Left forelimb (tissue), 1 donor: ENCODE data around the gene SLC25A23.

Experiments
- DNase-seq: peaks from one replicate; pipeline ENCODE4 v3.0.0-alpha.2; 2018; ENCODE audit warnings: low spot score

The SLC25A23 gene

DNA sequence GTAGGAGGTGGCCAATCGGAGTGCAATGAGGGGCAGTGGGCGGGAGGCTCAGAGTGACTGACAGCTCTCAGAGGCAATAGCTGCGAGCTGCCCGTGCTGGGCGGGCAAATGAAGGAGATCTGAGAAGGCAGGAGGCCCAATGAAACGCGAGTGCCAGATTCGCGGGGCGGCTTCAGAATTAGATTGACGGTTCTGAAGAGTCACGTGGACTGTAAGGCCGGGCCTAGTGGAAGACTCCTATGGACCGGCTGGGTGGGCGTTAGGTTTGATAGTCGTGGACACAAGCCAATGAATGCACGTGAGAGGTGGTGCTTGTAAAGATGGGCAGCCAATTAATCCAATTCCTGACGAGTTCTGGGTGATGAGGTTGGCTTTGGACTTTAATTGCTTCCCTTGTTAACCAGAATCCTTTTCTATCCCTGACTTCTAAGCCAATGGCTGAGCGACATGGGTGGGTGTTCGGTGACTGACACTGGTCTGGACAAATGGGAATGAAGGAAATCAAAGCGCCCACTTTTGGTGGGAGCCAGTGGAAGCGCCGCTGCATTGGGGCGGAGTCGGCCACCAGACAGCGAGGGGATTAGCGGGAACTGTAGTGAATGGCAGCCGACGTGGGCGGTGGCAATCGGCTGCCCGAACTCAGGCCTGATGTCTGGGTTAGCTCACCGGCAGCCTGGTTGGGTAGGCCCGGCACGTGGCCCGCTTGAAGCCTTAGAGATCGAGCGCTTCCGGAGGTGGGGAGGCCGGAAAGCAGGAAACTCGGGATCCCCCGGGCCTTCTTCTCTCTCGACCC lies 34.5 kb downstream of the SLC25A23 start:
- peak; percentile 99 for DNase-seq

DNA sequence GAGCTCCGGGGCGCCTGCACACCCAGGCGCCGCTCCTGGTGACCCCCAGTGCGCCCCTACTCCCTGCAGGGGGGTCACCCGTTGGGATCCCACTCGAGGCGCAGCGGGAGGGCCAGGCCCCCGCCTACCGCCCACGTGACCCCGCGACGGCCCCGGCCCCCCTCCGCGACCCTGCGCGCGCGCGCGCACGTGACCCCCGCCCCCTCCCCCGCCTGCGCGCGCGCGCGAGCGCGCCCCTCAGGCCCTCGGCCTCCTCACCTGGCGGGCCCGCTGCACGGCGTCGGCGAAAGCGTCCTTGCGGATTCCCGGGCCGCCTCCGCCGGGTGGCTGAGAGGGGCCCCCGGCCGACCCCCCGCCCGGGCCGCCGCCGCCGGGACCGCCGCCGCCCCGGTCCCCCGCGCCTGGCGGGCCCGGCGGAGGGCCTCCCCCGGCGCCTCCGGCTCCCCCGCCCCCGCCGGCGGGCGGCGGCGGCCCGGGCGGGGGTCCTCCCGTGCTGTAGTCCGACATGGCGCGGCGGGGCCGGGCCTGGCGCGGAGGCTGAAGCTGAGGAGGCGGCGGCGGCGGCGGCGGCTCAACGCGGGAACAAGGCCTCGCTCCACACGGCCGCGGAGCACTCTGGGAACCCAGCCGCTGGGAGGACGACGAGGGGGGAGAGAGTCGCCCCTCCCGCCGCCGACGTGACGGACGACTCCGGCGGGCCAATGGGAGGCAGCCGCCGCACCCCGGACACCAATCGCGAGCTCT lies 35.2 kb downstream of the SLC25A23 start, which contains the start of gene KHSRP:
Gene KHSRP, minus strand, starts transcription at position 617 of the 744 bp plus-strand sequence. Its CDS starts 110 bp downstream, at position 507.
- no peak for DNase-seq

DNA sequence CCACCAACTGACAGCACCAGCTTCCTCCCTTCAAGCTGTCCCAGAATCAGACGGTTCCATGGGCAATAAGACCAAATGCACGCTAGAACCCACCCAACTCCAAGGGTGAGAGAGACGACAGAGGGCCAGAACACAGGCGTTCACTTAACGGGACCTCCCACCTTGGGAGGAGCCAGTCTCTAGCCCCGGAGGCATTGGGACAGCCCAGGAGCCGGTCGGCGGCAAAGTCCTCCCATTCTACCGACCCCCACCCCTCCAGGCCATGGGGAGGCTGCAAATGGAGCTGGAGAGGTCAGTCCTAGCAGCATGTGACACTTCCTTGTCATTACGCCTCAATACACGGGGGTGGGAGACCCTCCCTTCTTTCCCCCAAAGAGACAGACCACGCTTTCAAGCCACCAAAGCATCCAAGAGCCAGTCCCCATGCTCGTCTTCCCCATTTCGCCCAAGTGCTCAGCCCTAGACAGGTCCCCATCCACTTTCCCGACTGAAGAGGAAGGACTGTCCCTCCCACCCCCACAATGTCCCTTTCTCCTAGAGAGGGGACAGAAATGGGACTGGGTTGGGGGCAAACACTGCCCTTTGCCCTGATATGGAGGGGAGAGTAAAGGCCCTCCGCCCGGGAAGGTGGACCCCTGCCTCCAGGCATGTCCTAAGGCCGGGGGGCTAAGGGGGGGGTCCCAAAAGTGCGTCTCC lies 35.9 kb downstream of the SLC25A23 start:
- no peak for DNase-seq

DNA sequence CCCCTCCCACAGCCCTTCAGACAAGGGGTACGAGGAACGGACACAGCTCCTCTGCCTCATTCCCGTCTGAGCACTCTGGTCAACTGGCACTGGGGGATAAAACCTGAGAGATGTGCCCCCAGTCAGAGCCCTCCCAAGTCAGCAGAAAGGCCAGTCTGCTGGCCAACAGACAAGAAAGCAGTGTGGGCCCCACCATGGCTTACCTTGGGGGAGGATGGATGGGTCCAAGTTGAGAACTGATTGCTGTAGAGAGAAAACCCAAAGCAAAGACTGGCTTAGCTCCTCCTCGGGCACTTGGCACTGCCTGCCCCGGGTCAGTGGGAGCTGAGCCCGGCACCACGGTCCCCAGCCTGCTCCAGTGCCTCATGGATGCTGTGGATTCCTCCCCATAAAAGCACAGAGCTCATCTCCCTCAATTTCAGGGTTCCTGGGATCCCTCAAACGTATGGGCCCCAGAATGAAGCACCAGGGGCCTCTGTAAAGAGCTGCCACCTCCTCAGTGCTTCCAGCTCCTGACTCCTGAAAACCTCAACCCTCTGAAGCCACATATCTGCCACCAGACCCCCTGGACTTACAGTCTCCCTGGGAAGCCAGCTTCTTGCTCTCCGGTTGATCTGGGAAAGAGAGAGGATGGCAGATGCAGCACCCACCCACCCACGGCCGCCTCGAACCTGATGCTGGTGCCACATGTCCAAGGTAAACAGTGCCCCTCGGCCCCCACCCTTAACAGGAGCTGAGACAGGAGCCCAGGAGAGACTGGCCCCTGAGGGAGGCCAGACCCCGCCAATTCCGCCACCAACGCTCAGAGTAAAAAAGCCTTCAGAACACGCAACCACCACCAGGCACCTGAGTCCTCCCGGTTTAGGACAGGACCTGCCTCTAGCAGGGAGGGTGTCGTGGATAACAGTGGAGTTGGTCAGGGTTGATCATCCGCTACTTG lies 38.2 kb downstream of the SLC25A23 start:
- no peak for DNase-seq

DNA sequence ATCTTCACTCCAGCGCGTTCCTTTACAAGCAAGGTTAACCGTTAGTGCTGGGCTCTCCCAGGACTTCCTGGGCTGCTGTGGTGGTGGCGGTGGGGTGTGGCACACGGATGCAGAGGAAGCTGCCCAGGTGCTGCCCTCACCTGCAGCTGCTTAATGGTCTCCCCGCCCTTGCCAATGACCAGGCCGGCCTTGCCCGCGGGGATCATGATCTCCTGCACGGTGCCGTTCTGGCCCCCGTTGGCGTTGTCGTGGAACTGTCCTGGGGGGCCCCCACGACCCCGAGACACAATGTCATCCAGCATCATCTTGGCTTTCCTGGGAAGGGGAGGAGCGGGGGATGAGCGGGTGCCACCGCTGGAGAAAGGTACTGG lies 41.0 kb downstream of the SLC25A23 start:
- no peak for DNase-seq

DNA sequence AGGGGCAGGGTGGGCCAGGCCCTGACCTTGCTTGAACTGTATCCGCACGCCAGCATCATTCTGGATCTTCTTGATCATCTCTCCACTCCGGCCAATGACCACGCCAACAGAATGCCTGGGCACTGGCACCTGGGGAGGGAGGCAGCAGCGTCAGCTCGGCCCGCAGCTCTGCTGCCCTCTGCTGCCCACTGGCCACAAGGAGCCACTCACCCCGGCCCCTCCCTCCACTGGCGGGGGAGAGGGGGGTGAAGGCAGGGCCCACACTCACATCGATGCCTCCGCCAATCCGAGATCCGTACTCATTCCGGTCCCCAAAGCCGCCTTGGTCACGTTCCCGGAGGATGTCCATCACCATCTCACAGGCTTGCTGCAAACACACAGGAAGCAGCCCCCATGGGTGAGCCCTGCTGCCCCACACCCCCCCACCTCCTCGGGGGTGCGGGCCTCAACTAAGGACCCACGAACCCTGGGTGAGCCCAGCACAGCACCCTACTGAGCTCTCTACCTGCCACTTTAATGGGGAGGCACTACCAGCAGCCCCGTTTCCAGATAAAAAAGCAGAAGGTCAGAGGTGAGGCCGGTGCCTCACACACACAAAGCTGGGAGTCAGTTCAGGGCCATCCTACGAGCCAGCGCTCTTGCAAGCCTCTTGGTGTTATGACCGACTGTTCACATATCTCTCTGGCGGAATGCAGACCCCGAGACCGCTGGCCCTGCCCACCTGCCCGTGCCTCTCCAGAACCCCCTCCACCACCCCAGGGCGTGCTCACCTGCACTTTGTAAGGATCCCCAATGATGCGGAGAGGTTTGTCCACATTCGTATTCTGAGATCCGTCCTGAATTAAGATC lies 41.7 kb downstream of the SLC25A23 start:
- DNase-seq, result no peak

DNA sequence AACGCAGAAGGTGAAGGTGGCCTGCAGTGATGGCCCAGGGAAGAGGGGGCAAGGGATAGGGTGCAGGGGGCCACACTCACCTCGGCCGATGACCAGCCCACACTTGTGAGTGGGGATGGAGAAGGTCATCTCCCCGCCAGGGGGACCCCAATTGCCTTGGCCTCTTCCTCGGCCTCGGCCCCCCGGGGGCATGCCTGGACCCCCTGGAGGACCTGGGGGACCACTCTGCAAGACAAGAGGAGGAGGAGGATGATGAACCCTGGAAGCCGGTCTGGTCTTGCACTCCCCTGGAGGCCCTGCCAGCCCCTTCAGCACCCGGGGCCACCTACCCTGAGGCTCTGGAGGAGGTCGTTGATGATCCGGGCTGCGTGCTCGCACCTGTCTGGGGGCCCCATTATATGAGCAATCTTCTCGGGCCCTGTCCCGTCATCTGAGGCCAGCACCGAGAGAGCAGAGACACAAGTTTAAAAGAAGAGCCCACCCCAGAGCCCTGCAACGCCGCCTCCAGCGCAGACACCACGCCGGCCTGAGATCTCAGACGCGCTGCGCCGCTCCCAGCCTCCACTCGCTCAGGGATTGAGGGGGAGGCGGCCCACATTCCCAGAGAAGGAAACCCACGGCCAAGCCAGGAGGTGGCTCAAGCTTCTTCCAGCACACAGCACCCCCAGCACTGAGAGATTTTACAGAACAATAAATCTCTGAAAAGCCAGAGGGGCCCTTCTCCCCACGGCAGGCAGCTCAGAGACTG lies 42.8 kb downstream of the SLC25A23 start:
- no peak for DNase-seq

DNA sequence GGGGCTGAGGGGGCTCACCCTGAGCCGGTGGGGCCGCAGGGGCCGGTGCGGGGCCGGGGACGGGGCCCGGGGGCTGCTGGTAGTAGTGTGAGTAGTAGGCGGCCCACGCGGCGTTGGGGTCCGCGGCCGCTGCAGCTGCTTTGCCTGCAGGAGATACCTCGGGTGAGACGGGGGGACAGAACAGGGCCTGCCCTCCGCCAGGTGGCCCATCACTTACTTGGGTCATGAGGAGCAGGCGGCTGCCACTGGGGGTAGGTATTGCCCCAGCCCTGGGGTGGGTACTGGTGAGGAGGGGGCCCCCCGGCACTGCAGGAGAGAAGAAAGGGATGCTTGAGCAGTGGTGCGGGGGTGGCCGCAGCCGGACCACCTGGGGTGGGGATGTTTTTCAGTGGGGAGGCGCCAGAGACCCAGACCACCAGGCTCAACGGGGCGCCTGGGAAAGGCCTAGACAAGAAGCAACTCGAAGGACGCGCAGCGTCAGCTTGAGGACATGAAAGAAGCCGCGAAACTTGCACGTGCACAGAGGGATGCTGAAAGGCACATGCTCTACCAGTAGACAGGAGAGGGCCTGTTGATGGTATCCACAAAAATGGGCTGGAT lies 43.9 kb downstream of the SLC25A23 start:
- no peak for DNase-seq

DNA sequence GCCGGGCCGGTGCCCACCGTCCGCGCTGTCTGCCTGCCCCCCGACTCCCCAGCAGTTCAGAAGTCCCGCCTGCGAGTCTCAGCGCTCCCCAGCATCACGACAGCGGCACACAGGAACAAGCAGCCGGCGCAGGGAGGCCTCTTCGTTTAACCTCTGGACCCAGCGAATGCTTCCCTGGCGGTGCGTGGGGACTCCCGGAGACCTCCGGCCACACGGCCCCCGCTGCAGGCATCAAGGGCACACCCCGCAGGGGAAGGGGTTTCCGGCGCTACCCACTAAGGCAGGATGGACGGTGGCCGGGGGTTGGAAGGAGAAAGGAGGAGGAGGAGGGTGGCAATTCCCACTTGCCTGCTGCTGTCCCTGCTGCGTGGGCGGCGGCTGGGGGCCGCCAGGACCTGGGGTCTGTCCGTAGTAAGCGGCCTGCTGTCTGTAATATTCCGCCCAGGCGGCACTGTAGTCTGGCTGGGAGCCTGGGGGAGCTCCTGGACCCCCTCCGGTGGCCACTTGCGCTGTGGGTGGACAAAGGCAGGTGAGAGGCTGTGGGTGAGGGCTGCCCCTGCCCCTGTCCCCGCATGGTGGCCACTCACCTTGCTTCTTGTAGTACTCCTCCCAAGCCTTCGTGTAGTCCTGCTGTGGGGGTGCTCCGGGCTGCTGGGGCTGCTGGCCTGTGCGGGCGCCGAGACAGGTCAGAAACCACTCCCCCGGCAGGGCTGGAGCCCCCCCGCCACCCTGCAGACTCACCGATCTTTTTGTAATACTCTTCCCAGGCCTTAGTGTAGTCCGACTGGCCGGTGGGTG lies 44.6 kb downstream of the SLC25A23 start:
- no peak for DNase-seq

DNA sequence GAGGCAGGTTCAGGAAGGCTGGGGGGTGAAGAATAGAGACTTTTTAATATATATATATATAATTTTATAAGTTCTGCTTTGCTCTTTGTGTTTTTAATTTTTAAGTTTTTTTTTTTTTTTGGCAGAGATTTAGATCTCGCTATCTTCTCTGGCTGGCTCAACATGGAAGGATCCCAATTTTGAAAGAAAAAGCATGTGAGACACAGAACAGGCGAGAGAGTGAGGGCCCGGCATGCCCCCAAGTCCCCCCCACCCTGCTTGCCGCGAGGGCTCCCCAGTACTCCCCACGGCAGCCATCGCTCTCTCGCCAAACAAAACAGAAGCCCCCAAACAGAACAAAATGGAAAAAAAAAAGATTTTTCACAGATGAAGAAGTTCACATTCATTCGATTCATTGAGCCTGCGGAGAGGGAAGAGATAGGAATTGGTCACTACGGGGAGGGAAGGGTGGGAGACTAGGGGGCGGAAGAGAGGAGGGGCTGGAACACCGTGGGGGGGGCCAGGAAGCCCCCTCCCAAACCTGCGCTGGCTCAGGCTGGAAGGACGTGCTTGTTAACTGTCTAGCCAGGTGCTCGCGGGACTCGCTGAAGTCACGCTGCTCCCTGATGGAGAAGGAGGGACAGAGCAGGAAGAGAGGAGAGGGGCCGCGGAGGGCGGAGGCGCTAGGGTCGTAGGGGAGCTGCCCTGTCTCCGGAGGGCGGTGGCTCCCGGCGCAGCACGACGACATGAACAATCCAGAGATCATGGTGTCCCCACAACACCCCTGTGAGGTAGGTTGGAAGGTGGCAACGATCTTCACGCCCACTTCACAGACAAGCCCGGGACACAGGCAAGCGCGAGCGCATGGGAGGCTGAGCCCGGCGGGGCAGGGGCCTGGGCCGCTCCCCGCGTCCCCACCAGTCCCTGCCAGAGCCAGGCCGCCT lies 45.6 kb downstream of the SLC25A23 start:
- DNase-seq, result no peak

DNA sequence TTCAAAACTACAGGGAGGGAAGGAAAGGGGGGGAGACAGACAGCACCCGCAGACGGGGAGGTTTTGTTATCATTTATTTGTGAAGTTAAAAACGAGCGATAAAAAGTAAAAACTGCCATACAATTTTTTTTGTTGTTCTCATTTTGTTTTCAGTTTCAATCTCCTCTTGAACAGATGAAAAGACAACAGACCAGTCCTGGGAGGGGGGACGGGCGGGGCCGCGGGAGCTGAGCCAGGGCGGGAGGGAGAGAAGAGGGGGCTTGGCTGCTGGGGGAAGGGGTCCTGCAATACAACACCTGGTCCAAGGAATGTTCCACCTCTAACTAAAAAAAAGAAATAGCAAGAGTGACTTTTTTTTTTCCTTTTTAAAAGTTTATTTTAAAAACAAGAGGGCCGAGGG lies 46.3 kb downstream of the SLC25A23 start:
- no peak for DNase-seq

DNA sequence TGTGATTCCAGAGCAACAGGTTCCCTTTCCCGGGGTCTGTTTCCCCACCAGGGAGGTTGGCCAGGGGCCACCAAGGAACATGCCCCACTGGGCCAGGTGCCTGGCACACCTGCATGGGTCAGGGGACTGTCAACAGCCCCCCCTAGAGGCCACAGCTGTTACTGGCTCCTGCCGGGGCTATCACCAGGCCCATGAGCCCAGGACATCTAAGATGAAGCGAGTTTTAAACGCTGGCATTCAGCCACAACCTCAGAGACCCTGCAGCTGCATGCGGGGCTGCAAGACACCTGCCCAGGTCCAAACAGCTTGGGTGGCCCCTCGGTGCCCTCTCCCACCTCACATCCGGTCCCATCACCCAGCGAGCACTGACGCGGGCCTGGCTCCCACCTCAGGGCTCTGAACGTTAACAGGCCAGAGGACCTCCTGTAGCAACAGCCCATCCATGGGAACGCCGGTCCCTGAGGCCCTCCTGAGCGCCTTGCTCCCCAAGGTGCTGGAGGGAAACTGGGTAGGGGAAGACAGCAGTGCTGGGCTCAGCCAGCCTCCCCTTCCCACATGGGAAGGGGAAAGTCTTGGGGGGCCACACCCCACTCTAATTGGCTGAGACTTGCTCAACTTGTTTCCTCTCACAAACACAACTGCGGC lies 47.0 kb downstream of the SLC25A23 start:
- no peak for DNase-seq

DNA sequence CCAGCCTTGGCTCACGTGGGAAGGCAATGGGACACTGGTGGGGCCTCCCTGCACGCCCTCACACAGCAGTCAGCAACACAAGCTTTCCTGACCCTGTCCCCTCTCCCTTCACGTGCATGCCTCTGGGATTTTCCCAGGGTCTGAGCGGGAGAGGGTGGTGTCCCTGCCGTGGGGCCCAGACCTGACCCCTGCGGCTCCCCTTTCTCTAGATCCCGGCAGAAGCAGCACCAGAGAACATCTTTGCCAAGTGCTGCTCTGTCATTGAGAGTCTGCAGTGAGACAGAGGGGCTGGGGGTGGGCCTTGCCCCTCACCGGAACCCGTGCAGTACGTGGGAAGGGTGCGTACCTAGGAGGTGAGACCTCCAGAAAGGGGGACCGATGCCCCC lies 47.5 kb downstream of the SLC25A23 start:
- DNase-seq, result no peak

DNA sequence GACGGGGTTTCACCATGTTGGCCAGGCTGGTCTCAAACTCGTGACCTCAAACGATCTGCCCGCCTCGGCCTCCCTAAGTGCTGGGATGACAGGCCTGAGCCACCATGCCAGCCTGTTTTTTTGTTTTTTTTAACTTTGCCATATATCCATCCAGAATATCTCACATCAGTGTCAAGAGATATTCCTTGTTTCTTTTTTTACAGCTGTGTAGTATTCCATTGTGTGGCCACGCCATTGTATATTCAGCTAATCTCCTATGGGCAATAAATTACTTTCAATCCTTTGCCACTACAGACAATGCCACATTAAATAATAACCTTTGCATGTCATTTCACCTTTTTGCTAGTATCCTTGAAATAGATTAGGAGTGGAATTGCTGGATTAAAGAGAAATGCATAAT lies 50.2 kb downstream of the SLC25A23 start:
- no peak for DNase-seq

DNA sequence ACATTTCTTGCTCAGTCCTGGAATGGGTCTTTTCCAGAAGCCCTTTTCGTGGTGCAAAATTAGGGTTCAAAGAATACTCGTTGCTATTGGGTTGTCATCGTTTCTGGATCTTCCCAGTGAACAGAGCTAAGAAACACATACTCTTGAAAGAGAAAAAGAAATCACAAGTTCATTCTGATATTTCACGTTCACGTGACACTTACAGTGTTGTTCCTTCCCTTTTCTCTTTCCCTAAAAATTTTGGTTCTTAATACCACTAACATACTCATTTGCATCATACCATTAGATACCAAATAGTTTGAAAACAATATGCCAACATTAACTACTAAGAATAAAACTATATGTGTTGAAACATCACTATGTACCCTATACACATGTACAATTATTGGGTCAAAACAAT lies 53.2 kb downstream of the SLC25A23 start:
- DNase-seq, result no peak

DNA sequence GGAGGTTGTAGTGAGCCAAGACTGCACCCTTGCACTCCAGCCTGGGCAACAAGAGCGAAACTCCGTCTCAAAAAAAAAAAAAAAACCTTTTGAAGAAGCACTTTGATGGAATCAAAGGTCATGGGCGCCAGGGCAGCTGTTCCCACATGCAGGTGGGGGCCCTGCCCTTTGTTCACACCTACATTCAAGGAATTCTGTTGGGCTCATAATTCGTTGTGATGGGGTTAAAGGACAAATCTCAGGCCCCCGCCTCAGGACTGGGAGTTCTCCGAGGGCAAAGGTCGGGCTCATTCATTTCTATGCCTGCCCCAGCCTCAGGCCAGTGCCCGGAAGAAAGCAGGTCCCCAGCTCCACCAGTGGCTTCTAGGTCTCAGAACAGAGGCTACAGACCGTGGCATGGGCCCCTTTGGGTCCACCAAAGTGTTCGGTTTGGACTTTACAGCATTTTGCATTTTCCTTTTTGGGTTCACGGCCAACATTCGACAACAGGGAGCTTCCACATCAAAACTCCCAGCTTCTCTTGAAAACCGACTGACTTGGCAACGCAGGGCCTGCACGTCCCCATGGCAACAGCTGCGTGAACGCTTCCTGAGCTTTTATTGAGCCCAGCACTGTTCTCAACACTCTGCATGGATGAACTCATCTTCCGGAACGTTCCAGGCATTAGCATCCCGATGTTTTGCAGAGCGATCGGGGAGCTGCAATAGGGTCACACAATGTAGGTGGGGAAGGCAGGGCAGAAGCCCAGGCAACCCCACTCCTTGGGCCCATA lies 56.6 kb downstream of the SLC25A23 start:
- DNase-seq, result no peak
